ENCODE results near the gene MTIF3.

GRCh38 chr13:27472941-27473340 lies 22.6 kb upstream of the MTIF3 start:
- no peak for TF ChIP-seq CTCF (IDR thresholded peaks at IDR 0.05)
- no peak for TF ChIP-seq POLR2A (IDR thresholded peaks at IDR 0.05)
- TF ChIP-seq POLR2AphosphoS5 (IDR thresholded peaks at IDR 0.05): no peak

All from breast epithelium (tissue), 3 donors.